Loucy (cell line): ENCODE data around the gene BCL2L12.

Experiments
- H2AFZ ChIP-seq: fragments of 200-600 bp; sonication (generic); 2 replicates; pipeline ENCODE4 v1.6.0; 2016; ENCODE audit warnings: antibody characterized with exemption, mild to moderate bottlenecking, low read length, moderate library complexity
- H3F3A ChIP-seq: fragments of 200-600 bp; 2 replicates; pipeline ENCODE4 v1.6.0; 2016; ENCODE audit warnings: antibody characterized with exemption, low read depth, mild to moderate bottlenecking
- H3K27me3 ChIP-seq: fragments of 200-600 bp; sonication (generic); 2 replicates; pipeline ENCODE4 v1.6.1; 2014; ENCODE audit warnings: low read length, mild to moderate bottlenecking; ENCODE audit not compliant: insufficient read depth, poor library complexity, severe bottlenecking
- H3K36me3 ChIP-seq: fragments of 200-600 bp; sonication (generic); 2 replicates; pipeline ENCODE4 v1.6.1; 2016; ENCODE audit warnings: low read length; ENCODE audit not compliant: insufficient read depth
- H3K4me1 ChIP-seq: fragments of 200-600 bp; sonication (generic); 2 replicates; pipeline ENCODE4 v1.5.1; 2014; ENCODE audit warnings: low read length, mild to moderate bottlenecking; ENCODE audit not compliant: insufficient read depth, poor library complexity, severe bottlenecking
- H3K4me2 ChIP-seq: fragments of 200-600 bp; sonication (generic); 2 replicates; pipeline ENCODE4 v1.6.0; 2014; ENCODE audit warnings: antibody characterized with exemption, low read length, low read depth, mild to moderate bottlenecking; ENCODE audit not compliant: poor library complexity, severe bottlenecking
- H3K4me3 ChIP-seq: fragments of 200-600 bp; sonication (generic); 2 replicates; pipeline ENCODE4 v1.5.1; 2014; ENCODE audit warnings: low read length, mild to moderate bottlenecking, mixed read lengths; ENCODE audit not compliant: poor library complexity, severe bottlenecking
- H3K79me2 ChIP-seq: fragments of 200-600 bp; sonication (generic); 2 replicates; pipeline ENCODE4 v1.6.1; 2014; ENCODE audit warnings: low read length; ENCODE audit not compliant: insufficient read depth
- H3K9ac ChIP-seq: fragments of 200-600 bp; sonication (generic); 2 replicates; pipeline ENCODE4 v1.6.0; 2014; ENCODE audit warnings: mild to moderate bottlenecking, low read depth, low read length, moderate library complexity; ENCODE audit not compliant: poor library complexity, severe bottlenecking
- H3K9me2 ChIP-seq: fragments of 200-600 bp; sonication (generic); replicated peaks from 2 replicates; pipeline ENCODE4 v1.6.1; 2016; ENCODE audit warnings: low read depth, low read length, mixed read lengths
- H3K9me3 ChIP-seq: fragments of 200-600 bp; sonication (generic); 2 replicates; pipeline ENCODE4 v1.6.1; 2014; ENCODE audit warnings: mild to moderate bottlenecking, antibody characterized with exemption, low read length, low read depth; ENCODE audit not compliant: insufficient read depth
- H4K20me1 ChIP-seq: fragments of 200-600 bp; sonication (generic); 2 replicates; pipeline ENCODE4 v1.6.0; 2014; ENCODE audit warnings: antibody characterized with exemption, low read length, mild to moderate bottlenecking; ENCODE audit not compliant: insufficient read depth, poor library complexity, severe bottlenecking
- CTCF ChIP-seq: fragments of 200-600 bp; sonication (generic); conservative IDR thresholded peaks from 2 replicates; pipeline ENCODE4 v1.5.1; 2014; ENCODE audit warnings: mild to moderate bottlenecking, antibody characterized with exemption, low read length
- EZH2phosphoT487 ChIP-seq: fragments of 200-600 bp; IDR thresholded peaks from 2 replicates; pipeline ENCODE4 v1.6.1; 2018; ENCODE audit warnings: antibody characterized with exemption, mild to moderate bottlenecking, moderate library complexity, borderline replicate concordance

Gene BCL2L12

GRCh38 chr19:49651820-49652550 lies 13.7 kb upstream of the BCL2L12 start:
- no peaks in the 10 kb centered on the region for H3K9me2 ChIP-seq
- H3K9me3 ChIP-seq, result no peaks in the 10 kb centered on the region
- no peaks in the 10 kb centered on the region for H3K27me3 ChIP-seq
- H3K79me2 ChIP-seq, result no peaks in the 10 kb centered on the region
- no peak overlapping the region for H3K9ac ChIP-seq
- no peaks in the 10 kb centered on the region for H3K4me1 ChIP-seq
- H3K36me3 ChIP-seq, result peaks cover 41% of the 10 kb centered on the region; the same call in 1 of the 2 replicates
- no peak for TF ChIP-seq CTCF
- TF ChIP-seq EZH2phosphoT487, result no peak
- H4K20me1 ChIP-seq, result no peaks in the 10 kb centered on the region
- no peak overlapping the region for H3K4me3 ChIP-seq
- H3K4me2 ChIP-seq, result no peak overlapping the region
- H3F3A ChIP-seq, result no peaks in the 10 kb centered on the region
- no peak overlapping the region for H2AFZ ChIP-seq

- no peak overlapping the region for H3K4me2 ChIP-seq
- no peaks in the 10 kb centered on the region for H3F3A ChIP-seq
- H3K4me3 ChIP-seq, result no peak overlapping the region
- no peaks in the 10 kb centered on the region for H3K79me2 ChIP-seq
- H3K4me1 ChIP-seq, result no peaks in the 10 kb centered on the region
- no peak overlapping the region for H2AFZ ChIP-seq
- no peaks in the 10 kb centered on the region for H4K20me1 ChIP-seq
- no peak for TF ChIP-seq CTCF
- no peak for TF ChIP-seq EZH2phosphoT487
- no peaks in the 10 kb centered on the region for H3K9me2 ChIP-seq
- H3K9me3 ChIP-seq, result no peaks in the 10 kb centered on the region
- no peak overlapping the region for H3K9ac ChIP-seq
- H3K36me3 ChIP-seq, result peaks cover 44% of the 10 kb centered on the region; the same call in 1 of the 2 replicates
- H3K27me3 ChIP-seq, result no peaks in the 10 kb centered on the region
Measured at GRCh38 chr19:49652551-49653465, 12.9 kb upstream of the BCL2L12 start.

- Histone ChIP-seq H3K36me3 (peaks cover 44% of the 10 kb centered on the region; the same call in 1 of the 2 replicates), H3K4me3 (no peak overlapping the region), H3K9me3 (no peaks in the 10 kb centered on the region), H3F3A (no peaks in the 10 kb centered on the region), H3K27me3 (no peaks in the 10 kb centered on the region), H3K9me2 (no peaks in the 10 kb centered on the region), H4K20me1 (no peaks in the 10 kb centered on the region), H3K9ac (no peak overlapping the region), H3K4me2 (no peak overlapping the region), H3K4me1 (no peaks in the 10 kb centered on the region), H2AFZ (no peak overlapping the region), H3K79me2 (no peaks in the 10 kb centered on the region)
- TF ChIP-seq CTCF (no peak), EZH2phosphoT487 (no peak)
Measured at GRCh38 chr19:49653466-49653806, 12.3 kb upstream of the BCL2L12 start.
